Stimulated activated CD4-positive, alpha-beta T cell treated with anti-CD3 and anti-CD28 coated beads, Interleukin-12 subunit alpha, Interleukin-12 subunit beta, amount 100 ng/mL, for 24 hours (primary cell): ENCODE results near the gene AKT1.
"Not testable (repeated sequence)": the region's sequence is repeated elsewhere in the genome, so short reads cannot be mapped to it uniquely, and the experiment has no call there.

Source experiments
- DNase-seq, 2 experiments: peaks; one replicate each; pipeline ENCODE4 v3.0.0-alpha.2; 2020; ENCODE audit warnings: low read depth in 2 of 2

Gene AKT1

DNA sequence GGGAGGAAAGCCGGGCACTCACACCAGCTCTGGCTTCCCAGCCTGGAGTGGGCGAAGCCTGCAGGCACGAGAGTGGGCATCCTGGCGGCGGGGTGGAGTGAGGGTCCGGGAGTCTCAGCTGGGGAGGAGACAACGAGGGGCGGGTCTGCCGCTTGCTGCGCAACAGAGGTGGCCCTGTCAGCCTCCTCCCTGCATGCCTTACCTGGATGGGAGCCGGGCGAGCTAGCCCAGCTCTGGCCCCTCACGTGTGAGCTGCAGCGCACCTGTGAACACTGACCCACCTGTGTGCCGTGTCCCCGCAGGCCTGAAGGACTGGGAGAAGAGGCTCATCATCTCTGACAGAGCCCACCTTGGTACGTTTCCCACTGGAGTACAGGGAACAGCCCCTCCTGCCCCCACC, 56.5 kb downstream of the AKT1 start:
- no peak for DNase-seq

DNA sequence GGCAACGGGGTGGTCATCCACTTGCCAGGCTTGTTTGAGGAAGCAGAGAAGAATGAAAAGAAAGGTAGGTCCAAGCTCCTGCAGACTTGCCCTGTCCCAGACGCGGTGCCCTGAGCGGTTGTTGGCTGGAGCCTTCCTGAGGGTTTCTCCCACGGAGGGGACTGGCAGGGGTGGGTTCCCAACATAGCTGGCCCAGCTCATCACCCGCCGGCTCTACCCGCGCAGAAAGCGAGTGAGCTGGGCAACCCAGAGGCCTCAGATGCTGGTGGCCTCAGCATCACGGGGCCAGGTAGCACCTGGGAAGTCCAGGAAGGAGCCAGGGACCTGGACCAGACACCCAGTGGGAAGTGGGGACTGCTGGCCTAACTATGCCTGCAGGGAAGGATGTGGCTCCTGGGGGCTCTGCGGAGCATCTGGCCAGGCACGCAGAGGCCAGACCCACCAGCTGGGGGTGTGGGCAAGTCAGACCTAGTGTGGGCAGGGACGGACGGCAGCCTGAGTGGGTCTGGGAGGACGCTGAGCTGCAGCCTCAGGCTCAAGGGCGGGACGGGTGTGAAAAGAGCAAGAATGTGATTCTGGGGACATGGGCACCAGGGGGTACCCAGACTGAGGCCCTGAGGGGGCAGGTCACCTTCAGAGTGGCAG, 57.1 kb downstream of the AKT1 start:
- no peak for DNase-seq

- DNase-seq, result no peak
Observed at GRCh38 chr14:104735830-104736642, 59.5 kb downstream of the AKT1 start.

DNA sequence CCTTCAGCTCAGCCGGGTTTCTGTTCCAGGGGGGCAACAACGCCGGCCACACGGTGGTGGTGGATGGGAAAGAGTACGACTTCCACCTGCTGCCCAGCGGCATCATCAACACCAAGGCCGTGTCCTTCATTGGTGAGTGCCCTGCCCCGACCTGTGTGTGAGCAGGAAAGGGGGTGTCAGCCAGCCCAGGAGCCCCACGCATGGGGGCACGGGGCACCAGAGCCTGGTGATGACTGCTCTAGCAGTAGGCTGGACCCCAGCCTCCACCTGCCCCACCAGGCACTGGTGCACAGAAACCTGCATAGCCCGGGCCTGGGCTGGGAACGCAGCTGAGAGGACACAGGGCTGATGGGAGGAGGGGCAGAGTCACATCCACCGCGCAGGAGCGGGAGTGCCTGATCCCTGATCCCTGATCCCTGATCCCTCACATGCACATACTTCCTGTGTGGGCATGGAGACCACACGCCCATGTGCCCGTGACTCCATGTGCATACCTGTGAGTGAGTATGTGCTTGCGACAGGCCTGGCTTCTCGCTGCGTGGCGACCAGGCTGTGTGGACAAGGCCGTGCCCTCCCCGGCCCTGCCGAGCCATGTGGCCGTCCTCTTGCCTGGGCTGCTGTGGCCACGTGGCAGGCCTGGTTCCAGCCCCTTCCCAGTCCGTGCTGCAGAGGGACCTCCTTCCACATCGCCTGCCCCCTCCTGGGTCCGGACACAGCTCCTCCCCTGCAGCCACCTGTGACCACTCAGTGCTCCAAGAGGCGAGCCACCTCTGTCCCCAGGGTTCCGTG, 60.4 kb downstream of the AKT1 start:
- no peak for DNase-seq

GRCh38 chr14:104734601-104734990, 61.0 kb downstream of the AKT1 start:
- no peak for DNase-seq

- no peak for DNase-seq
Observed at GRCh38 chr14:104734051-104734587, 61.4 kb downstream of the AKT1 start.

DNA sequence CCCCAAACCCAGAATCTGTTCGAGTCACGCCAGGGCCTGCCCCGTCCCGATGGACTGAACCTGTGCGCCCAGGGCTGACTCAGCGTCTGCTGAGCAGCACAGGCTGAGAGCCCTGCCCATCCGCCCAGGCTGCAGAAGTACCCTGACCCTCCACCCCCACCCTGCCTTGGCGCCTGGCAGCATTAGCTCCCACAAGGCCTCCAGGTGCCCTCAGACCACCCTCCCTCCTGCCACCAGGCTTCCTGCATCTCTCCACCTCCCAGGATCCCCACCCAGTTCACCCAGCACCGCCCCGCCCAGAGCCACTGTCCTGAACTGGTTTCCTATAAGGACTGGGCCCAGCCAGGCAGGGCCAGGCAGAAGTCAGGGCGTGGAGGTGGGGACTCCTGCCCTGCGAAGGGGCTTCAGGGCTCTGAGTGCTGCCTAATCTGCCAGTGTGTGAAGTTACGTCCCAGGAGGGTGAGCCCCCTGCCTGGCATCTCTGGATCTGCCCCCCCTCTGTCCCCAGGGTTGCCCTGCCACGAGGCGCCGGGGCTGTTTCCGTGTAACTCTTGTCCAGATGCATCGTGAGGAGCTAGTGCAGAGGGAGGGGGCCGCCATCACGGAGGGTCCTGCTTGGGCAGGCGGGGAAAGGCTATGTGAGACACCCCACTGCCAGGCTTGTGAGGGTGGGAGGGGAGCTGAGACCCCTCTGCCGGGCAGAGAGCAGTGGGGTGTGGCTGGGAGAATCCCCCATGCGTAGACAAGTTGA, 62.4 kb downstream of the AKT1 start:
- no peak for DNase-seq

GRCh38 chr14:104732355-104732804, 63.2 kb downstream of the AKT1 start:
- DNase-seq, result no peak

GRCh38 chr14:104731320-104732294, 63.9 kb downstream of the AKT1 start:
- no peak for DNase-seq

GRCh38 chr14:104730487-104730886, 65.1 kb downstream of the AKT1 start:
- no peak for DNase-seq

DNA sequence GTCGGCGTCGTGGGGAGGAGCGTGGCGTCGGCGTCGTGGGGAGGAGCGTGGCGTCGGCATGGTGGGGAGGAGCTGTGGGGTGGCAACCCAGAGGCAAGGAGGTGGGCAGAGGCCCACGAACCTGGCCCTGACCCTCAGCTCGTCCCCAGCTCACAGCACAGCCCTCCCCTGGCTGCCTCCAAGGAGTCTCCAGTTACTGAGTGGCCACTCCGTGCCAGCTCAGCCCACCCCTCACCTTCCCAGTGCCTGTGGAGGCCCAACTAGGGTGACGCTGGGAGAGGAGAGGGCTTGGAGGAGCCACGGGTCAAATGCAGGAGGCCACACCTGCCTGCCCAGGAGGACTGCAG, 65.7 kb downstream of the AKT1 start:
- DNase-seq, result no peak

- DNase-seq, result not testable (repeated sequence)
Observed at GRCh38 chr14:104729176-104729834, 66.2 kb downstream of the AKT1 start.

GRCh38 chr14:104728631-104729030, 66.9 kb downstream of the AKT1 start:
- no peak for DNase-seq

DNA sequence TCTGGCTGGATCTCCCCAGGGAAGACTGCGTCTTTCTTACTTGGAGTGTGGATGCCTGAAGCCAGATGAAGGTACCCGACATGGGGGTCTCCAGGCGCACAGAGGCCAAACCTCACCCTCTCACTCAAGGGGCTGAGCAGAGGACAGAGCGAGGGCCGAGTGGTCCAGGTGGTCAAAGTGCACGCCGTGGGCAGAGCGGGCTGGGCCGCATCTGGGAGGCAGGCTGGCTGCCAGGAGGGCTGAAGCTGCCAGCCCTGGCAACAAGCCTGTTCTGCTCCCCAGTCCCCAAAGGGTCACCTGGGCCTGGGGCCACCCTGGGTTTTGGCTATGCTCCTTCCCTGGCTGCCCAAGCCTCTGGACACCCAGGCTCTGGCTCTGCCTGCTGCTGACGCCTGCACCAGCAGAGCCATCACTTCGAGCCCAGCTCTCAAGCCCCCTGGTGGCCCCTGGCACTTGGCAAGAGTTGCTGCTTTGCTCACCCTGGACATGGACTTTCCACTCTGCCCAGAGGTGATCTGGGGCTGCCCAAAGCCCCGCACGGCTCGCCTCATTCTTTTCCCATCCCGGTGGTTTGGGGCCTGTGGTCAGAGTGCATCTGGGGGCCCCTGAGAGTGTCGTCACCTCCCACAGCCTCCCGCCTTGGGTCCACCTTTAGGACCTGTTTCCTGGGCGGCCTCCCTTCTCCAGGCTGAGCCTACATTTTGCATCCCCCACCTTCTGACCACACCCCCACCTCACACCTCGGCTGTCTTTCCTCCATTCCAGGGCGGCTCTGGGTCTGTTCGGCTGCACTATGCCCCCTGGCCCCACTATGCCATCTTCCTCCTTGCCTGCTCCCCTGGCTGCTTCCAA, 68.7 kb downstream of the AKT1 start:
- no peak for DNase-seq

GRCh38 chr14:104725772-104726548, 69.6 kb downstream of the AKT1 start:
- DNase-seq, result no peak

- no peak for DNase-seq
Observed at GRCh38 chr14:104724981-104725771, 70.4 kb downstream of the AKT1 start.

DNA sequence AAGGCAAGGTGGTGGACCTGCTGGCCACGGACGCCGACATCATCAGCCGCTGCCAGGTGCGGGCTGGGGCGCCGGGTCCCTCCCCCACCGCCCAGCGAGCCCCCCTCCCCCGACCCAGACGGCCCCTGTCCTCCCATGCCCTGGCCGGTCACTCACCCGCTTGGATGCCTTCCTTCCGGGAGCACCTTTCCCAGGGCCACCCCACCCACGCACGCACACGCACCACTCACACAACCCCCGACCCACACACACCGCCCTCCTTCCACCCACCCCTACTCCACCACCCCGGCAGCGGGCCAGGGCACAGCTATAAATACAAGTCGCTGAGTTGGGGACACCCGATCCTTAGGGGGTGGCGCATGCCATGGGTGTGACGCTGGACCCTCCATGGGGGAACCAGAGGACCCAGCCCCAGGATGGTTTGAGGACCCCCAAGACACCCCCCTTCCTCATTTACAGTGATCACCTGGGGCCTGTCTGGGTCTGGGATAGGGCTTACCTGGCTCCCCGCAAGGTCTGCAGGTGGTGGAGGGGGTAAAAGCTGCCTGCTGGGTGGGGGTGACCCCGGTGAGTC, 71.1 kb downstream of the AKT1 start:
- DNase-seq, result peak in 1 of 2 experiments; percentile 16
